ENCODE data around the gene NLRP5. TPM values are rescaled to one million over a fixed set of nuclear protein-coding genes. Genes with fewer than 3 reads are reported as not detected.
A peak's percentile ranks its signal among the peaks of the same experiment; 100 is the strongest.

NLRP5 gene
- polyA plus RNA-seq, 1 donor from 2014 or later, result not detected

GRCh38 chr19:56110515-56111448 is 124.2 kb downstream of the NLRP5 start:
- no peaks in the 10 kb centered on the region for H3K36me3 Mint-ChIP-seq
- no peaks in the 10 kb centered on the region for H3K27me3 Mint-ChIP-seq
- peak overlapping the region; percentile 87 to 93 (median 88) for H3K27ac Mint-ChIP-seq
- peak overlapping the region in 3 of 4 donors; percentile 55 to 65 (median 58) for H3K4me3 Mint-ChIP-seq
- H3K9me3 Mint-ChIP-seq, result no peaks in the 10 kb centered on the region
- H3K4me1 Mint-ChIP-seq, result peaks cover 26 to 51% (median 47%) of the 10 kb centered on the region in 3 donors

Other genes with a start within 250 kb of the NLRP5 start
- not detected for gene NLRP9, start 248.4 kb upstream of the NLRP5 start, polyA plus RNA-seq
- gene RFPL4A, start 227.7 kb upstream of the NLRP5 start, polyA plus RNA-seq, result not detected
- gene RFPL4AL1, start 217.7 kb upstream of the NLRP5 start, polyA plus RNA-seq, result not detected
- gene NLRP11, start 154.8 kb upstream of the NLRP5 start, polyA plus RNA-seq, result 0.20 TPM
- gene NLRP4, start 150.2 kb upstream of the NLRP5 start, polyA plus RNA-seq, result not detected
- gene NLRP13, start 54.4 kb upstream of the NLRP5 start, polyA plus RNA-seq, result not detected
- gene NLRP8, start 38.9 kb upstream of the NLRP5 start, polyA plus RNA-seq, result not detected
- 2.8 TPM for gene ZNF787, start 134.5 kb downstream of the NLRP5 start, polyA plus RNA-seq
- gene ZNF444, start 154.5 kb downstream of the NLRP5 start, polyA plus RNA-seq, result 19.5 TPM
- gene GALP, start 189.2 kb downstream of the NLRP5 start, polyA plus RNA-seq, result not detected
- 0.10 TPM for gene ZSCAN5B, start 211.0 kb downstream of the NLRP5 start, polyA plus RNA-seq
- not detected for gene ZSCAN5C, start 215.5 kb downstream of the NLRP5 start, polyA plus RNA-seq

Measured in IgD-negative memory B cell (primary cell).